ENCODE data around the gene ZNF333.
"Not testable (repeated sequence)": the region's sequence is repeated elsewhere in the genome, so short reads cannot be mapped to it uniquely, and the experiment has no call there.

ZNF333 gene

DNA sequence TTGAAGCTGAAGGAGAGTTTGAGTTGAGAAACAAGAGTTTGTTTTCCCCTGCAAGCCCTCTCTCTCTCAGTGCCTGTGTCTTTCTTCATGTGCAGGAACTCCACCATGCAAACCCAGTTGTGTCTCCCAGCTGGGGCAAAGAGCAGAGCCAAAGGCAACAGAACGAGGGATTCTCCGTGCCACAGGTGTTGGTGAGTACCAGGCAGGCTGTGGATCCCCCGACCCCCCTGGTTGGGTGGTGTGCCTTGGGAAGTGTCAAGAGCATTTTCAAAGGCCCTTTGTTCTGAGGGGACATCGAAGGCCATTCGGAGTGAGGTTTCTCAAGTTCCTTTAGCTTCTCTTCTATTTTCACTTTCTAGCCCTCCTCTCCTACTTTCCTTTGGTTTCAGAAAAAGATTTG is 5.6 kb downstream of the ZNF333 start:
- in situ Hi-C loops (cut with MboI; ENCODE audit: low sequenced_read_pairs) = no loop called here

DNA sequence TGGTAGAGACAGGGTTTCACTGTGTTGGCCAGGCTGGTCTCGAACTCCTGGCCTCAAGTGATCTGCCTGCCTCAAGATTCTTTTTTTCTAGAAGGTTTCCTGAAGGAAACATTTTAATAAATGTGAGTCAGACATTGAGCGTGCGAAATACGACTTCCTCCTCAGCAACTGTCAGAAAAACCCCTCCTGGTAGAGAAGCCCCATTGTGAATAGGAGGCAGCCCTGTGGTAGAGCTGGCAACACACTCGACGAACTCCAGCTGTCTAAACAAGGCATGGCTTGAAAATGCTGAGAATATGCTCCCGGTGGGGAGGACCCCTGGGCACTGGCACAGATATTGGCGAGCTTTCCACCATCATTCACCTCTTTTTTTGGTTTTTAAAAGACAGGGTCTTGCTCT is 9.8 kb downstream of the ZNF333 start:
- in situ Hi-C loops (cut with MboI; ENCODE audit: low sequenced_read_pairs) = no loop called here

GRCh38 chr19:14700711-14701375 is 11.0 kb downstream of the ZNF333 start:
- in situ Hi-C loops (cut with MboI; ENCODE audit: low sequenced_read_pairs) = no loop called here

- in situ Hi-C loops (cut with MboI; ENCODE audit: low sequenced_read_pairs) = no loop called here
Observed at GRCh38 chr19:14703833-14704232, 14.0 kb downstream of the ZNF333 start.

- in situ Hi-C loops (cut with MboI; ENCODE audit: low sequenced_read_pairs) = no loop called here
Observed at GRCh38 chr19:14704450-14704849, 14.6 kb downstream of the ZNF333 start.

DNA sequence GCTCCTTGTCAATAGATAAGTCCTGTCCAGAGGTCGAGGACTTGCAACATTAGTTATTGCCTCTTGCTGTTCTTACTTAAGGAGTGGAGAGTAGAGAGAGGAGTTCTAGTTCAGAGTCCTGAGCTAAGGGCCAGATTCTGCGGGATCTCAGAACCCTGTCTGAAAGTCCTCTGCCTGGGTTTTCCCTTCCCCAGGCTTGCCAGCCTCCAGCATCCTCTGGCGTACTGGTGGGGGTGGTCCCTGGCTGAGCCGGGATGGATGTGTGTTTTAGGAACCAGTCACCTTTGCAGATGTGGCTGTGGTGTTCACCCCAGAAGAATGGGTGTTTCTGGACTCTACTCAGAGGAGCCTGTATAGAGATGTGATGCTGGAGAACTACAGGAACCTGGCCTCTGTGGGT is 26.0 kb downstream of the ZNF333 start:
- in situ Hi-C loops (cut with MboI; ENCODE audit: low sequenced_read_pairs) = no loop called here

- in situ Hi-C loops (cut with MboI; ENCODE audit: low sequenced_read_pairs) = no loop called here
Observed at GRCh38 chr19:14718522-14719116, 28.8 kb downstream of the ZNF333 start.

GRCh38 chr19:14719162-14719561 is 29.3 kb downstream of the ZNF333 start:
- in situ Hi-C loops (cut with MboI; ENCODE audit: low sequenced_read_pairs) = no loop called here

DNA sequence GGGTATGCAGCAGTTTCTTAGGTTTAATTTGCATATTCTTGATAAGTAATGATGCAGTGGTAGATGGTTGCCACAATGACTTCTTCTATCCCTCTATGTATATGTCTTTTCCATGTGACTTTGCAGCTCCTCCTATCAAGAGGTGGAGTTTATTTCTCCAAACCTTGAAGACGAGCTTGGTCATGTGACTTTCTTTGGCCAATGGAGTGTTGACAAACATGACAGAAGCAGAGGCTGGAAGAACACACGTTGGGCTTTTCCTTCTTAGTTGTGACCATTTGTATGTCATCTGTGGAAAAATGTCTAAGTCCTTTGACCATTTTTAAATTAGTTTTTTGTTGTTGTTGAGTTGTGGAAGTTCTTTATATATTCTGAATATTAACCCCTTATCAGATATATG is 32.3 kb downstream of the ZNF333 start:
- in situ Hi-C loops (cut with MboI; ENCODE audit: low sequenced_read_pairs) = no loop called here

DNA sequence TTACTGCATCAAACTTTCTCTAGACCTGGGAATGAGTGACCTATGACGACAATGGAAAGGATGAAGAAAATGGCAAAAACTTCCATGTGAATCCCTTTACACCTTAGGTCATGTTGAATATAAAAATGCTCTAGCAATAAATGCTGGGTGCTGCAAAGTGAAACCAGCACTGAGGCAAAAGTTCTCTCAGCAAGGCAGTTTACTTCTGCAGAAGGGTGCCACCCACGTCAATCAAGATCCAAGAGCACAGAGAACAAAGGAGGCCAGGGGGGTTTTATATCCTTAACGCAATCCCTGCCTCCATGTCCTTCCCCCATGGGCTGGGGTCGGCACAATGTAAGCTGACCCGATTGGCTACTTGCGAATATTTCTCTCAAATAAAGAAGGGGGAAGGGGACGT is 38.7 kb downstream of the ZNF333 start:
- in situ Hi-C loops (cut with MboI; ENCODE audit: low sequenced_read_pairs) = no loop called here

GRCh38 chr19:14731200-14731599 is 41.4 kb downstream of the ZNF333 start:
- in situ Hi-C loops (cut with MboI; ENCODE audit: low sequenced_read_pairs) = no loop called here

DNA sequence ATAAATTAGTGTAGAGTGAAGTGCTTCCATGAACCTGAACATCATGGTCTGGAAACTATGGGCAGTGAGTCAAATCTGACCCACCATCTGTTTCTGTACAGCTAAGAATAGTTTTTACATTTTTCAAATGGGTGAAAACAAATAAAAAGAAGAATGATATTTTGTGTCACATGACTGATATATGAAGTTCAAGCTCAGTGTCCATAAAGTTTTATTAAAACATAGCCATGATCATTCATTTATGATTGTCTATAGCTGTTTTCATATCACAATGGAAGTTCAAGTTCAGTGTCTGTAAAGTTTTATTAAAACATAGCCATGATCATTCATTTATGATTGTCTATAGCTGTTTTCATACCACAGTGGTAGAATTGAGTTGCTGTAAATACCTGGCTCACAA is 42.7 kb downstream of the ZNF333 start:
- in situ Hi-C loops (cut with MboI; ENCODE audit: low sequenced_read_pairs) = no loop called here

DNA sequence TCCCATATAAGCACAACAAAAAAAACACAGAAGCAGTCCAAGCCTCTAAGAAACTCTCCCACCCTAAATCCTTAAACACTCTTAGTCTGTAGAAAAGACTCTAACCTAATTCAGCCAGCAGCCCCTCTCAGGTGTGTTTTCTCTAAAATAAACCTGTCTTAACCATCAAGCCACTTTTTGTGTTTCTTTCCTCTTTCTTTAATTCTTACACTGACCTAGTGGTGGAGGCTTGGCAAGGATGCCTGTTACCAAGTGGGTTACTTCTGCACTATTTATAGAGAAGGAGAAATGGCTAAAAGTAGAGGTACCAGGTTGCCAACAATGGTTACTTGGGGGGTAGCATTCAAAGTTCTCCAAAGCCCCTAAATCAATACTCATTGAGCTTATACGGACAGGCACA is 43.7 kb downstream of the ZNF333 start:
- in situ Hi-C loops (cut with MboI; ENCODE audit: low sequenced_read_pairs) = no loop called here

GRCh38 chr19:14735915-14736314 is 46.1 kb downstream of the ZNF333 start:
- in situ Hi-C loops (cut with MboI; ENCODE audit: low sequenced_read_pairs) = no loop called here

DNA sequence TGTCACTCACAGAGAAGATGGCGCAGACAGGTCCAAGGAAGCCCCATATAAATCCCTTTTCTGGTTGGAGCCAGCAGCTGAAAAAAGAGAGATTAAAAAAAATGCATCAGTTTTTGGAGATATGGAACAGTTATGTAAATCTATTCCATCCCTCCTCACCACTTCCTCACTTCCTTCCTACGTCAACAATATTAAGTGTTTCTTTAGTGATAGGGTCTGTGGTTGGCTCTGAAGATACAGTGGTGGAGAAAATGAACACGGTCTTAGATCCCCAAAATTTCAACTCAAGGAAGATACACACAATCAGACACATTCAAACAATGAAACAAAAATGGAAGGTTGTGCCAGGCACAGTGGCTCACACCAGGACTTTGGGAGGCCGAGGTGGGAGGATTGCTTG is 57.0 kb downstream of the ZNF333 start:
- in situ Hi-C loops (cut with MboI; ENCODE audit: low sequenced_read_pairs) = no loop called here

DNA sequence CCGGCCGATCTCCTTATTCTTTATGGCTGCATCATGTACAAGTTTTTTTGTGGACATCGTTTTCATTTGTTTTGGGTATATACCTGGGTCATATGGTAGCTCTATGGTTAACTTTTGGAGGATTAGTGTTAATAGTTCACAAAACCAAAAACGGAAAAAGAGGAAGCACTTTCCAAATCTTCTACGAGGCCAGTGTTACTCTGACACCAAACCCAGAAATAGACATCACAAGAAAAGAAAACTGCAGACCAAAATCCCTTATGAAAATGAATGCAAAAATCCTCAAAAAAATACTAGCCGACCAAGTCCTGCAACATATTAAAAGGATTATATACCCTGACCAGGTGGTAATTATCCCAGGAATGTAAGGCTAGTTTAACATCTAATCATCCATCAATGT is 58.8 kb downstream of the ZNF333 start:
- in situ Hi-C loops (cut with MboI; ENCODE audit: low sequenced_read_pairs) = no loop called here

DNA sequence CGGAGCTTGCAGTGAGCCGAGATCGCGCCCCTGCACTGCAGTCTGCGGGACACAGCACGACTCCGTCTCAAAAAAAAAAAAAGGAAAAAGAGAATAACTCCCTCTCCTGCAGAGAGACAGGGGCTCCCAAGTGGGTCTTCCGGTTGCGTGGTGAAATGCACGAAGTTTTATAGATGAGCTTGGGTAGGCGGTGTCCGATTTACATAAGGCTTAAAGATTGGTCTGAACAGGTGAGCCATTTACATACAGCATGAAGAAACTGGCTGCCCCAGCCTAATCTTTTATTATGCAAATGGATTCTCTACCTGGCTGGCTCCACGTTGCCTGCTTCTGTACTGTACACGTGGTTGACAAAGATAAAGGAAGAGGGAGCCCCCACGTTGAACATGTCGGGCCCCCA is 69.0 kb downstream of the ZNF333 start:
- in situ Hi-C loops (cut with MboI; ENCODE audit: low sequenced_read_pairs) = no loop called here

GRCh38 chr19:14761607-14762006 is 71.8 kb downstream of the ZNF333 start:
- in situ Hi-C loops (cut with MboI; ENCODE audit: low sequenced_read_pairs) = no loop called here

GRCh38 chr19:14762111-14762510 is 72.3 kb downstream of the ZNF333 start:
- in situ Hi-C loops (cut with MboI; ENCODE audit: low sequenced_read_pairs) = no loop called here

- in situ Hi-C loops (cut with MboI; ENCODE audit: low sequenced_read_pairs) = no loop called here
Observed at GRCh38 chr19:14763497-14764145, 73.8 kb downstream of the ZNF333 start.

DNA sequence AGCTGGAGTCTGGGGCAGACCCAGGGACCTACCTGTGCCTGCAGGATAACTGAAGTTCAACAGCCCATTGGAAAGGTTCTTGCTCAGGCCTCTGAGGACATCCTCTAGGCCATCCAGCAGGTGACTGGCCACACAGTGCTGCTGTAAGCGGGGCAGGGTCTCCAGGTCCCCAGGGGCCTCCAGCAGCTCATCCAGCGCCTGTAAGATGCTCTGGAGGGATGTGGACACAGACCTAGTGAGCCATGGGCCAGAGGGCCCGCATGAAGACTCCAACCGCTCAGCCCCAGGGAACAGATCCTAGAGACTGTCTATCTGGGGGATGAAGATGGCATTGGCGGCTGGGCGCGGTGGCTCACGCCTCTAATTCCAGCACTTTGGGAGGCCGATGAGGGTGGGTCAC is 74.6 kb downstream of the ZNF333 start:
- in situ Hi-C loops (cut with MboI; ENCODE audit: low sequenced_read_pairs) = no loop called here

GRCh38 chr19:14765403-14765802 is 75.6 kb downstream of the ZNF333 start:
- in situ Hi-C loops (cut with MboI; ENCODE audit: low sequenced_read_pairs) = not testable (repeated sequence)

All from HL-60/S4 treated with retinoic acid at 250 ng/mL for 4 days and 3 days (cell line).